Lung (tissue), 12 donors: ENCODE measurements around the gene DCAF4. TPM values are rescaled to one million over a fixed set of nuclear protein-coding genes. Genes with fewer than 3 reads are reported as not detected.
A peak's percentile ranks its signal among the peaks of the same experiment; 100 is the strongest.

ENCODE experiments used
- ATAC-seq: fragments of 200-7000 bp; cut with Tn5 transposase; one replicate; pipeline ENCODE4 v1.9.1; 2020; ENCODE audit warnings: moderate number of reproducible peaks; ENCODE audit not compliant: insufficient read depth, low FRiP score
- DNase-seq, 3 donors: peaks; one replicate each; pipeline ENCODE4 v3.0.0-alpha.2; 2013 to 2017
- H3K27ac ChIP-seq, 2 donors: one replicate each; pipeline ENCODE4 v1.5.1; 2013; ENCODE audit warnings: mild to moderate bottlenecking in 2 of 2, moderate library complexity in 2 of 2, control low read depth in 1 of 2, inconsistent platforms in 1 of 2, low read depth in 1 of 2, low read length in 1 of 2
- H3K27me3 ChIP-seq, 3 donors: one replicate each; pipeline ENCODE4 v1.5.1; 2013; ENCODE audit warnings: low read length in 2 of 3; ENCODE audit not compliant: control insufficient read depth in 3 of 3, insufficient read depth in 3 of 3
- H3K36me3 ChIP-seq, 4 donors: one replicate each; pipeline ENCODE4 v1.5.1; 2013; ENCODE audit warnings: low read length in 4 of 4, mild to moderate bottlenecking in 1 of 4, moderate library complexity in 1 of 4; ENCODE audit not compliant: control insufficient read depth in 4 of 4, insufficient read depth in 4 of 4
- H3K4me1 ChIP-seq, 5 donors: one replicate each; pipeline ENCODE4 v1.5.1; 2013; ENCODE audit warnings: low read length in 5 of 5, mild to moderate bottlenecking in 2 of 5, moderate library complexity in 1 of 5; ENCODE audit not compliant: control insufficient read depth in 5 of 5, insufficient read depth in 5 of 5
- H3K4me3 ChIP-seq: one replicate; pipeline ENCODE4 v1.5.1; 2013; ENCODE audit warnings: mild to moderate bottlenecking, control low read depth, moderate library complexity
- H3K9ac ChIP-seq, 2 donors: one replicate each; pipeline ENCODE4 v1.5.1; 2013; ENCODE audit warnings: low read length in 2 of 2, control low read depth in 1 of 2; ENCODE audit not compliant: insufficient read depth in 1 of 2
- H3K9me3 ChIP-seq, 4 donors: one replicate each; pipeline ENCODE4 v1.5.1; 2013; ENCODE audit warnings: low read length in 3 of 4, mild to moderate bottlenecking in 1 of 4, moderate library complexity in 1 of 4; ENCODE audit not compliant: control insufficient read depth in 4 of 4, insufficient read depth in 3 of 4
- CTCF ChIP-seq: IDR thresholded peaks from 2 replicates; pipeline ENCODE4 v1.5.1; 2012; ENCODE audit warnings: mild to moderate bottlenecking; ENCODE audit errors: control extremely low read depth, extremely low read depth
- WGBS, 2 donors: extraction: QIAGEN DNeasy Blood & Tissue Kit; methylation state at CpG; one replicate each; pipeline ENCODE4 v1.1.7; 2013; 5-methylcytosine and 5-hydroxymethylcytosine counted together
- polyA plus RNA-seq, 2 donors: library from polyadenylated mRNA; stranded (reverse); fragments of 200-250 nt; gene quantifications; one replicate each; pipeline ENCODE4 v1.2.1, GENCODE V29; 2013
- total RNA-seq, 2 donors: library from RNA; depleted of rRNA in 1 of 2; stranded (reverse); fragments of >200 nt in 1 of 2; gene quantifications; one replicate each; pipeline ENCODE4 v1.2.1, GENCODE V29; 2014 to 2021
- donor health status: control.
- donor health status: control.
- donor health status: Bipolar disorder and iron deficiency.
- donor health status: healthy.
- donor health status: DM: yes; HTN: yes; CAD: no.

The DCAF4 gene
- total and polyA plus RNA-seq, 4 donors, result 5.2 to 13.5 (median 11.2) TPM

DNA sequence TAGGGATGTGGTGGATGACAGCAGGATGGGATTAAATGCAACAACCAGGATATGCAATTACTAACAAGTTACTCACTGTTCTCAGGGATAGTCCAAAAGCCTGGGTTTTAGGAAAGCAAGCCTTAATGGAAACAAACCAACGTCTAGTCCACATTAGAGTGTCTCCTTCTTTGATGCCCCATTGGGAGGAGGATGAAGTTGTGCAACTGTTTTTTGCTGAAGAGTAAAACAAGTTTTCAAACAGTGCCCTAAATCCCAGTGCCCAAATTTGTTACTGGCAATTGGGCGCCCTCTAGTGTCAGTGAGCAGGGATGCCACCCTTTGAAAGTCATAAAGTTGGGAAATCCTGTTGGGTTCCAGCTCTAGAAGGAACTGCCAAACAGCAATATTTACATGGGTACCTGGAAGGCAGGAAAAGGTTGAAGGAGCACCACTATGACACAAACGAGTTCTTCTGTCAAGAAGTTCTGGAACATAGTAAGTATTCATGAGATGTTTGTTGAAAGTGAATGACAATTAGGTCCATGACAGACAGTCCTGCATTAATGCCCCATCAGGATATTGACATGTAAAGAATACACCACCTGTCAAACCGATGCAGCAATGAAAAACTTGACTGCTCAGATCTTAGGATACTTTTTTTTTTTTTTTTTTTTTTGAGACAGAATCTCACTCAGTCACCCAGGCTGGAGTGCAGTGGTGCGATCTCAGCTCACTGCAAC is 21.3 kb upstream of the DCAF4 start:
- WGBS, 2 donors, result 32 to 35% methylated on average over 5 of the region's 5 CpGs
- Histone ChIP-seq H3K9me3 (no peaks in the 10 kb centered on the region), H3K9ac (no peak overlapping the region), H3K4me1 (peaks cover 0 to 13% (median 5%) of the 10 kb centered on the region in 5 donors), H3K36me3 (no peaks in the 10 kb centered on the region), H3K4me3 (no peak overlapping the region), H3K27ac (no peak overlapping the region), H3K27me3 (no peaks in the 10 kb centered on the region)
- ATAC-seq (peak; percentile 82), DNase-seq (peak; percentile 77 to 91 (median 90))
- peak; percentile 96 for TF ChIP-seq CTCF

DNA sequence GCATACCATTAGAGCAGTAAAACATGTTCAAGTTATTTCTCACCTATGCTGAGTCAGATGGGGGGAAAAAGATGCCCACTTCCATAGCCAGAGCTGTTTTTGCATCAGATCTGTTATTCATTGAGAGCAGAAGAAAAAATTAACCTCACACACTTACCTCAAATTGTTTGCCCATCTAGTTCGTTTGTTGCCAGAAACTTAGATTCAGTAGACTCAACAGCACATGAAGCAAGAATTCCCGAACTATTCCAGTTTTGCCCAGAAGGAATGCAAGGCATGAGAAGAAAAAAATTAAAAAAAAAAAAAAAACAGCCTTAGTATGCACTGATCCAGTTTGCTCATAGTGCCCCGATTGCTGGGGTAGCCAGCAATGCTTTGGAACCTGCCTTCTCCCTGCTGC is 19.9 kb upstream of the DCAF4 start:
- DNase-seq, result no peak
- H3K27ac ChIP-seq, result no peak overlapping the region
- H3K4me3 ChIP-seq, result no peak overlapping the region
- TF ChIP-seq CTCF, result no peak
- 45 to 76% methylated on average over 3 of the region's 3 CpGs for WGBS, 2 donors
- H3K9me3 ChIP-seq, result no peaks in the 10 kb centered on the region
- H3K9ac ChIP-seq, result no peak overlapping the region
- peaks cover 0 to 13% (median 5%) of the 10 kb centered on the region in 5 donors for H3K4me1 ChIP-seq
- no peaks in the 10 kb centered on the region for H3K27me3 ChIP-seq
- no peak for ATAC-seq
- no peaks in the 10 kb centered on the region for H3K36me3 ChIP-seq

DNA sequence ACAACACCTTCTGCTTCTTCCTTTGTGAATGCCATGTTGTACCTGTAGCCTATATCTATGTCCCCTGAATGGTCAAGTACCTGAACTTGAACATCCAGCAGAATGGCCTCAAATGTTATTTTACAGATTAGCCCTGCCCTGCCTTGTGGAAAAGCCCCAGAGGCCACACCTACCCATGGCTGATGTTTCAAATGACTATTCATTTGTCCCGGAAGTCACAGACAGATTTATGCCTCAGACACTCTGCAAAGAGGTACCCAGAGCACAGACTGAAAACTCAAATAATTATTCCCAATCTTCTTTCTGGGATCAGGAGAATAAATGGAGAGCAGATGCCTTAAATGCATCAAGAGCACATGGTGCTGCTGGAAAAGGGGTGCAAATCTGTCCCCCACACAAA is 19.4 kb upstream of the DCAF4 start:
- no peak for TF ChIP-seq CTCF
- 35 to 46% methylated on average over 1 of the region's 1 CpG for WGBS, 2 donors
- no peak overlapping the region for H3K4me3 ChIP-seq
- no peaks in the 10 kb centered on the region for H3K27me3 ChIP-seq
- no peaks in the 10 kb centered on the region for H3K36me3 ChIP-seq
- H3K4me1 ChIP-seq, result peaks cover 0 to 13% (median 5%) of the 10 kb centered on the region in 5 donors
- no peaks in the 10 kb centered on the region for H3K9me3 ChIP-seq
- no peak overlapping the region for H3K27ac ChIP-seq
- ATAC-seq, result no peak
- DNase-seq, result no peak
- no peak overlapping the region for H3K9ac ChIP-seq
